K562 (cell line): ENCODE measurements around the gene ZBTB22. TPM values are rescaled to one million over a fixed set of nuclear protein-coding genes. Genes with fewer than 3 reads are reported as not detected.
A peak's percentile ranks its signal among the peaks of the same experiment; 100 is the strongest.

ENCODE experiments used
- ZBTB40 ChIP-seq, 2 experiments: fragments of 450-650 bp in 1 of 2; sonication (generic) in 1 of 2; formaldehyde crosslinking in 1 of 2; IDR thresholded peaks; 2 replicates each; pipeline versions ENCODE4 v1.7.1 to v1.9.0; 2016 to 2022; ENCODE audit warnings: inconsistent platforms in 1 of 2, mild to moderate bottlenecking in 1 of 2, missing genetic modification reagents in 1 of 2
- ZNF75A ChIP-seq: fragments of 450-650 bp; formaldehyde crosslinking; IDR thresholded peaks from 2 replicates; pipeline ENCODE4 v1.4.0; 2020; ENCODE audit warnings: mild to moderate bottlenecking
- polyA plus RNA-seq, 8 experiments: library from polyadenylated mRNA; depleted of rRNA in 4 of 8; stranded (reverse) in 5 of 8; unstranded in 3 of 8; fragments of >200 nt; fragmentation: Nextera tagmentation in 2 of 8; fragmentation: Illumina TruSeq in 1 of 8; extraction: Ambion mirVana in 2 of 8; extraction: Trizol in 1 of 8; gene quantifications; 2 replicates each; pipeline versions ENCODE4 v1.2.1 to v1.2.3, GENCODE V29; 2011 to 2014; ENCODE audit warnings: inconsistent platforms in 1 of 8, missing spikeins in 1 of 8
- total RNA-seq, 7 experiments: library from RNA; depleted of rRNA in 6 of 7; stranded (reverse); fragments of >200 nt in 6 of 7; fragmentation: Illumina TruSeq in 2 of 7; extraction: Trizol in 2 of 7; gene quantifications; 2 replicates each; pipeline versions ENCODE4 v1.2.1 to v1.2.3, GENCODE V29; 2011 to 2021; ENCODE audit warnings: low replicate concordance in 1 of 7

ZBTB22 gene
- total and polyA plus RNA-seq, 9 of the 15 experiments (the other 6 are each of a cell fraction or from before 2014, with no cell fraction given), result 0.21 to 11.9 (median 7.1) TPM

GRCh38 chr6:33273129-33273923, 44.2 kb downstream of the ZBTB22 start (continued):
- TF ChIP-seq ZBTB40 (IDR thresholded peaks at IDR 0.05) (0 out of 2 replicates have a peak, but pooled peaks have one; percentile 21), ZBTB40 (CRISPR knock-in tag; IDR thresholded peaks at IDR 0.05) (no peak), ZNF75A (no peak)
